Large intestine (tissue), 3 donors: ENCODE results near the gene PAM. TPM values are rescaled to one million over a fixed set of nuclear protein-coding genes. Genes with fewer than 3 reads are reported as not detected.

Experiments
- DNase-seq, 2 donors: peaks; one replicate each; pipeline versions ENCODE4 v3.0.0 to v3.0.0-alpha.2; 2013
- H3K27ac ChIP-seq: one replicate; pipeline ENCODE4 v1.5.1; 2013; ENCODE audit warnings: low read length
- H3K27me3 ChIP-seq: 2 replicates; pipeline ENCODE4 v1.6.1; 2013; ENCODE audit warnings: low read length; ENCODE audit not compliant: control insufficient read depth, insufficient read depth
- H3K36me3 ChIP-seq: 2 replicates; pipeline ENCODE4 v1.6.1; 2013; ENCODE audit warnings: low read length; ENCODE audit not compliant: control insufficient read depth, insufficient read depth
- H3K4me1 ChIP-seq: one replicate; pipeline ENCODE4 v1.6.1; 2013; ENCODE audit warnings: low read length; ENCODE audit not compliant: control insufficient read depth, insufficient read depth
- H3K4me3 ChIP-seq: one replicate; pipeline ENCODE4 v1.5.1; 2013; ENCODE audit warnings: low read length
- H3K9me3 ChIP-seq: one replicate; pipeline ENCODE4 v1.6.1; 2013; ENCODE audit warnings: mild to moderate bottlenecking, low read depth, low read length, moderate library complexity; ENCODE audit not compliant: control insufficient read depth
- WGBS: methylation state at CpG from one replicate; pipeline ENCODE4 v1.1.5; 2013; ENCODE audit warnings: low lambda C conversion rate; ENCODE audit not compliant: insufficient coverage; 5-methylcytosine and 5-hydroxymethylcytosine counted together
- polyA plus RNA-seq: library from polyadenylated mRNA; unstranded; fragments of 120-200 nt; gene quantifications from one replicate; pipeline ENCODE4 v1.2.1, GENCODE V29; 2013

Gene PAM
- polyA plus RNA-seq, 1 donor: 174 TPM

DNA sequence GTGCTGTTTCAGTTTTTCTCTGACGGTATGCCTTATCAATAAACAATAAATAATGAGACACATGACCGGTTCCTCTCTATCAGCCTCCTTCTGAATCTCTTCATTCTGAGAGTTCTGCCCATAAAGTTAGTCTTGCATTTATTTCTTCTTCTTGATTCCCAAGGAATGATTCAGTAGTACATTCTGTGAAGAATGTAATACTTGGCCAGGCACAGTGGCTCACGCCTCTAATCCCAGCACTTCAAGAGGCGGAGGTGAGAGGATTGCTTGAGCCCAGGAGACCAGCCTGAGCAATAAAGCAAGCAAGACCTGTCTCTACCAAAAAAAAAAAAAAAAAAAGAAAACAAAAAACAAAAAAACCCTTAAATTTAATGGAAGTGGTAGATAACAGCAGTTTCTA lies 53.9 kb downstream of the PAM start:
- no peak overlapping the region for H3K4me3 ChIP-seq
- no peak for DNase-seq
- H3K4me1 ChIP-seq: peaks cover 3% of the 10 kb centered on the region
- no peak overlapping the region for H3K27ac ChIP-seq
- H3K27me3 ChIP-seq: no peaks in the 10 kb centered on the region
- WGBS: 56% methylated on average over 3 of the region's 4 CpGs
- H3K9me3 ChIP-seq: no peaks in the 10 kb centered on the region
- no peaks in the 10 kb centered on the region for H3K36me3 ChIP-seq

- H3K9me3 ChIP-seq: no peaks in the 10 kb centered on the region
- no peak overlapping the region for H3K4me3 ChIP-seq
- H3K36me3 ChIP-seq: no peaks in the 10 kb centered on the region
- peak; percentile 40 to 86 for DNase-seq
- H3K4me1 ChIP-seq: peaks cover 3% of the 10 kb centered on the region
- H3K27ac ChIP-seq: no peak overlapping the region
- no peaks in the 10 kb centered on the region for H3K27me3 ChIP-seq
- 20% methylated on average over 2 of the region's 2 CpGs for WGBS
Observed at GRCh38 chr5:102811972-102812371, 56.9 kb downstream of the PAM start.

DNA sequence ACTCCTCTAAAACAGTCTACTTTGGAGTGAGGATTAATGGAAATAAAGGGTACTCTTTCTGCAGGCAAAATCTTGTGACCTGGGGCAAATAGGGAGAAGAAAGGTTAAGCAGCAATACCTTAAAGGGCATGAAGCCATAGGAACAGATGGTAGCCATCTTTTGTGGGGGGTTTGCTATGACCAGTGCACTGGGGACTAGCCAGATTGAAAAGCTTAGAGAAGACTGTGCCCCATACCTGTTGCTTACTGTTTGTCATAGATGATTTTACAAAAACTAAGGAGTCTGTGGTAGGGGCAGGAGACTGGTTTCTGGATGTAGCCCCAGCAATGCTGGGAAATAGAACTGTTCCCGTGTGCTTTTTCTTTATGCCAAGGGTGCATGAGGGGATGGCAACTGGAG lies 58.6 kb downstream of the PAM start:
- no peak for DNase-seq
- H3K27me3 ChIP-seq: no peaks in the 10 kb centered on the region
- peaks cover 3% of the 10 kb centered on the region for H3K4me1 ChIP-seq
- no peaks in the 10 kb centered on the region for H3K36me3 ChIP-seq
- no peak overlapping the region for H3K27ac ChIP-seq
- H3K9me3 ChIP-seq: no peaks in the 10 kb centered on the region
- no CpG with 5 or more reads among the region's 1 CpG for WGBS
- H3K4me3 ChIP-seq: no peak overlapping the region

DNA sequence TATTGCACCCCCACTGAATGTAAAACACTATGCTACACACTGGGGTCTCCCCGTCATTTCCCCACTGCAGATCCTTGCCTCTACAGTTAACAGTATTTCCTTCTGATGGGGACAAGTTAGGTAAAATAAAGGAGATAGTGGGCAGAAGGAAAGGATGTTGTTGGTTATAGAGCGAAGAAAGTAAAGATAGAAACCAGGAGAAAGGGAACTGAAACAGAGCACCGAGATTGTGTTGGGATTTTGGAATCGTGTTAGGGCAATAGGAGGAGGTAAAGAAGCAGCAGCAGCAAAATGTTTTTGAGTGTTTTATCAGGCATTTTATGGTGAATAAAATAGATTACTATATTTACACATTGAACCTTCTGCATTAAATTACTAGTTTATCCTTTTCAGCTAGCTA lies 60.0 kb downstream of the PAM start:
- peaks cover 3% of the 10 kb centered on the region for H3K4me1 ChIP-seq
- no peak for DNase-seq
- no peaks in the 10 kb centered on the region for H3K27me3 ChIP-seq
- no peak overlapping the region for H3K27ac ChIP-seq
- H3K9me3 ChIP-seq: no peaks in the 10 kb centered on the region
- H3K36me3 ChIP-seq: no peaks in the 10 kb centered on the region
- 76% methylated on average over 3 of the region's 4 CpGs for WGBS
- no peak overlapping the region for H3K4me3 ChIP-seq

GRCh38 chr5:102815540-102816332 lies 60.6 kb downstream of the PAM start:
- no peak for DNase-seq

DNA sequence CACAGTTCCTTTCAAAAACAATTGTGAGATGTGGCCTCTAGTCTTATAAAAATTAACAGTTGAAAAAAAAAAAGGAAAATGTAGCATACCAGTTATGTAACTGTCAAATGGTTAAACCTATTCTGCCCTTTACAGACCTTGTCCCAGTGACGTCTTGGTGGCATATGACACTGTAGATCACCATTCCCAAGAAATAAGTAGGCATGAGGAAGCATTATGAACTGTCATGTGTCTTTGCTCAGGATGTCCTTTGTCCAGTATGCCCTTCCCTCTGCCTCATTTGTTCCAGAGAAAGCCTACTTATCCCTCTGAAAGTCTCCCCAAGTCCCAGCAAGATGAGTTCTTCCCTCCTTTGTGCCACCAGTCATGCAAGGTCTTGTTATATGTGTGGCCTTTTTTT lies 63.2 kb downstream of the PAM start:
- H3K9me3 ChIP-seq: no peaks in the 10 kb centered on the region
- H3K36me3 ChIP-seq: no peaks in the 10 kb centered on the region
- H3K27me3 ChIP-seq: no peaks in the 10 kb centered on the region
- H3K4me3 ChIP-seq: no peak overlapping the region
- WGBS: no CpG with 5 or more reads among the region's 1 CpG
- H3K4me1 ChIP-seq: no peaks in the 10 kb centered on the region
- no peak for DNase-seq
- H3K27ac ChIP-seq: no peak overlapping the region

More at GRCh38 chr5:102815540-102816332, 60.6 kb downstream of the PAM start:
- Histone ChIP-seq H3K4me3 (no peak overlapping the region), H3K9me3 (no peaks in the 10 kb centered on the region), H3K36me3 (no peaks in the 10 kb centered on the region), H3K4me1 (peaks cover 3% of the 10 kb centered on the region), H3K27ac (no peak overlapping the region), H3K27me3 (no peaks in the 10 kb centered on the region)
- WGBS: 100% methylated on average over 1 of the region's 3 CpGs

DNA sequence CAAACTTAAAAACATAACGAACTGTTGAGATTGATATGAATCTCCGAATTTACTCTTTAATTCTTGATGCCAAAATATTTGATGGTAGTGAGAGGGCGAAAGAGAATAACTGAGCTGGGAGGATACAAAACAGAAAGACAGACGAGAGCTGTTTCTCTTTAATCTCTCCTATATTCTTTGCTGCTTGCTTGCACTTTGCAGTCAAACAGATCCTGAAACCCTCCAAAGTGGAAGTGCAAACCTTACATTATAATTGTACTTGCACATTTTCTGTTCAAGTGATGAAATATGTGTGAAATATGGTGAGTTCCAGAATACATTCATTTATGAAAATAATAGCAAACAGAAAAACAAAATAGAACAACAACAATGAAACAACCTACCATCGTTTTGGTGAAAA lies 63.8 kb downstream of the PAM start:
- Histone ChIP-seq H3K9me3 (no peaks in the 10 kb centered on the region), H3K36me3 (no peaks in the 10 kb centered on the region)
- 94% methylated on average over 3 of the region's 5 CpGs for WGBS

DNA sequence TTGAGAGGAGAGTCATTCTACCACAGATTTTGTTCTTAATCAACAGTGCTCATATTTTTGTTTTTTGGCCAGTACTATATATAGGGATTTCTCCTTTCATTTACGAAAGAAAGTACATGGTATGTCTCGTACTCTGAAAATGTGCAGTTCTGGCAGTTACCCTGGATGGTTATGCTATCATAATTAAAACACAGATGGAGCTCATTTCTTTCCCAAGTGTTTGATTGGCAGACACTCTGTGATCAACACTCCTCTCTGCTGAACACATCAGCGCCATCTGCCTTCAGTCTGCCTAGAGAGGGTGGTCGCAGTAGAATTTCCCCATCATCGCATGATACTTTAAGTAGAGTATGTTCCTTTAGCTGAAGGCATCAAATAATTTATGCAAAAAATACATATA lies 64.5 kb downstream of the PAM start:
- DNase-seq: no peak
- Histone ChIP-seq H3K4me3 (no peak overlapping the region), H3K4me1 (peaks cover 3% of the 10 kb centered on the region), H3K27me3 (no peaks in the 10 kb centered on the region), H3K36me3 (no peaks in the 10 kb centered on the region), H3K9me3 (no peaks in the 10 kb centered on the region), H3K27ac (no peak overlapping the region)
- no CpG with 5 or more reads among the region's 5 CpGs for WGBS

More for the DNA sequence above, 63.8 kb downstream of the PAM start:
- Histone ChIP-seq H3K27ac (no peak overlapping the region), H3K27me3 (no peaks in the 10 kb centered on the region), H3K4me3 (no peak overlapping the region), H3K4me1 (peaks cover 2% of the 10 kb centered on the region)
- DNase-seq: no peak

DNA sequence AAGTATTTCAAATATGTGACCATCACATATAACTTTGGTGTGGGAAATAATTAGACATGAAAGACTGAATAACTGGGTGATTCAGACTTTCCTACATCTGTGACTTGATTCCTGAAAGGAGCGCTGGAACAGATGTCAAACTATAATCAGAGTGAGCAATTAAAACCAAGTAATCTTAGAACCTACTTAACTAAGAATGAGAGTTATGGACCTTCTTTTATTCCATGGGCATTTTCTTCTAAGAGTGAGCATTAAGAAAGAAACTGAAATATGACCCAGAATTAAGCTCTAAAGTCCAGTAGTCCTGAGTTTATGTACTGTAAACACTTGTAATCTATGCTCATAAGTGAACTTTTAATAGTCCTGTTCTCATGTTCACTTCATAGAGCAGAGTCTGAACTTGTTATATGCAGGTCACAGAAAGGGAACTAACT lies 68.4 kb downstream of the PAM start:
- H3K36me3 ChIP-seq: no peaks in the 10 kb centered on the region
- H3K27me3 ChIP-seq: no peaks in the 10 kb centered on the region
- H3K27ac ChIP-seq: no peak overlapping the region
- DNase-seq: peak; percentile 24 to 74
- H3K4me1 ChIP-seq: peaks cover 3% of the 10 kb centered on the region
- no CpG with 5 or more reads among the region's 1 CpG for WGBS
- H3K9me3 ChIP-seq: no peaks in the 10 kb centered on the region
- H3K4me3 ChIP-seq: no peak overlapping the region

DNA sequence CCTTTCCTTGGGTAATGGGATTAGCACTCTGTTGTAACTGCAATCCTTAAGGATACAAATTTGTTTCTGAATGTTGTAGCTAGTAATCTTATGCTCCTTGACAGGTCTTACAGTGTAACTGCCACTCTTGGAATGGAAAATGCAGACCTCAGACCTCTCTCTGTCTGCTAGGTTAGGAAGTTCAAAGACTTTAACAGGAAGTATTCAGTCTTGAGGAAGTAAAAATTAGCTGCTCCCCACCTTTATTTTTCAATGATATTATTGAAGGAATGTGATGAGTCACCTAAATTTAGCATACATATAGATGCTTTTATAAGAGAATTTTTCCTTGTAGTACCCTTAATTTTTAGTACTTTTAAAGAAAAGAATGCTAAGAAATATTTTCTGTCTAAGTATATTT lies 71.5 kb downstream of the PAM start:
- no peaks in the 10 kb centered on the region for H3K27me3 ChIP-seq
- H3K36me3 ChIP-seq: no peaks in the 10 kb centered on the region
- no peak for DNase-seq
- H3K4me1 ChIP-seq: peaks cover 3% of the 10 kb centered on the region
- no peak overlapping the region for H3K4me3 ChIP-seq
- H3K9me3 ChIP-seq: no peaks in the 10 kb centered on the region
- no peak overlapping the region for H3K27ac ChIP-seq

- no peak for DNase-seq
- Histone ChIP-seq H3K36me3 (no peaks in the 10 kb centered on the region), H3K9me3 (no peaks in the 10 kb centered on the region), H3K27ac (no peak overlapping the region), H3K4me1 (no peaks in the 10 kb centered on the region), H3K4me3 (no peak overlapping the region), H3K27me3 (no peaks in the 10 kb centered on the region)
- WGBS: 100% methylated on average over 1 of the region's 2 CpGs
Observed at GRCh38 chr5:102830241-102830640, 75.1 kb downstream of the PAM start.
